HG03342 (cell line): ENCODE measurements around the gene LAMA4.

Experiments used
- ATAC-seq: cut with Tn5 transposase; IDR thresholded peaks from one replicate; pipeline ENCODE4 v1.9.1; 2021; ENCODE audit warnings: mild to moderate bottlenecking, moderate library complexity; ENCODE audit not compliant: unreplicated experiment

The LAMA4 gene

GRCh38 chr6:112155886-112156285, 98.5 kb downstream of the LAMA4 start:
- no peak for ATAC-seq

DNA sequence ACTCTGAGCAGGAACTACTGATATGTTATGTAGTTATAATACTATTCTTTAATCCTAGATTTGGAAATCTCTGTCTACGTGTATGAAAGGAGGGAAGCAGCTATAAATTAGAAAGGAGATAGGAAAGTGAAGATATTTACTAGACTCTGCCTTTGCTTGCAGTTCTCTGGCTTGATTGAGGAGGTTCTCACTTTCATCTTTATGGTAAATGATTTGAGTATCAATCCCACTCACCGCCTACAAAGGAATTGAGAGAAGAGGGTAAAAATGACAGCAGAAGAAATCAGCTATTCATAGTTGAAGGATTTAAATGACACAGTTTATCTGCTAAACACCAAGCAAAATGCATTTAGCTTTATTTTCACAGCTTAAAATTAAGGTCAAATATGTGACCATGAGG, 99.7 kb downstream of the LAMA4 start:
- ATAC-seq = no peak

DNA sequence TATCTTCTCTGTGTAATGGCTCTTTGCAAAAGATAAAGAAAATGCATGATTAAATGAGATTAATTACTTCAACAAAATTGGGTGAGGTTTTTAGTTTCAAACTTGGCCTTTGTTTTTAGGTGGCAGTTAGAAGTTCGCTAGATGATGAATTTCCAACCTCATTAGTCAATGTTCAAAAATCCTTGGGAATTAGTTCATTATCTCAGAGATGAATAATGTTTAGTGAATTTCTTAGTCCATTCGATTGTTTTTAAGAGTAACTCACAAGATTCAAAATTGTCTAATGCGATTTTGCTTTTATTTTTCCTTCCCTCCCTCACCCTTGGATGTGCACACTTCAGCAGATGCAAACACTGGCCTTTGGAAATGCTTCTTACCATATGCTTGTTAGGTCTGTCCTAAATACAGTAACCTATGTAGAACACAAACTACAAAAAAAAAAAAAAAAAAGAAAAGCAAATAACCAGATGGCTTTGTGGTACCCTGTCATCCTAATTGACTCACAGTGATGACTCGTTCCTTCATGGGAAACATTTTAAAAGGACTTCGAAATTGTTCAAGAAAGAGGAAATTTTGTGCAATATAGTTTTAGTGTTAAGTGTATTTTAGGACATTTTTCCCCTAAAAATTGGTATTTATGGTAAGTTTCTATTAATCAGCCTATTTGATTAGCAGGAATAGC, 100.3 kb downstream of the LAMA4 start:
- no peak for ATAC-seq

GRCh38 chr6:112150363-112150762, 104.0 kb downstream of the LAMA4 start:
- no peak for ATAC-seq

GRCh38 chr6:112149719-112150263, 104.6 kb downstream of the LAMA4 start:
- no peak for ATAC-seq

DNA sequence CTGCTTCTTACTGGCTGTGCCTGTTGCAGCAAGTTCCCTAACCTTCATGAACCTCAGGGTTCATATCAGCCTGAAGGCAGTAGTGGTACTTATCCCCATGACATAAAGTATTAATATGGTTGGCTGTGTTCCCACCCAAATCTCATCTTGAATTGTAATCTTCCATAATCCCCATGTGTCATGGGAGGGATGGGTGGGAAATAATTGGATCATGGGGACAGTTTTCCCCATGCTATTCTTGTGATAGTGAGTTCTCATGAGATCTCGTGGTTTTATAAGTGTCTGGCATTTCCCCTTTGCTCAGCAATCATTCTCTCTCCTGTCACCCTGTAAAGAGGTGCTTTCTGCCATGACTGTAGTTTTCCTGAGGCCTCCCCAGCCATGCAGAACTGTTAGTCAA, 105.1 kb downstream of the LAMA4 start:
- ATAC-seq = no peak

DNA sequence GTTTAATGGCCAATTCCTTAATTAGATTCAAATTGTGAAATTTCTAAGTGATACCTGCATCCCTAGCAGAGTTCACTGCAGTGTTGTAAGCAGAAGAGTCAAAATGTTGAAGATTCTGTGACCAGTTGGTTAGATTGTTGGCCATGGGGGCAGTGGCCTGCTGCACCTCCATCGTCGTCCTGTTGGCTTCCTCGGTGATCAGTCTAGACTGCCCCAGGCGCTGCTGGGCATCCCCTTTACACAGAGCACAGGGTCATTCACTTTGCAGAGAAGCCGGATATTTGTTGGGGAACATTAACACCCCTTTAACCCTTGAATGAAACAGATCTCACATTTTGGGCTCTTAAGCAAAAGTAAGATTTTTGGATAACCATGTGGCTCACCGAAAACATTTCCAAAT, 106.3 kb downstream of the LAMA4 start:
- ATAC-seq = no peak

DNA sequence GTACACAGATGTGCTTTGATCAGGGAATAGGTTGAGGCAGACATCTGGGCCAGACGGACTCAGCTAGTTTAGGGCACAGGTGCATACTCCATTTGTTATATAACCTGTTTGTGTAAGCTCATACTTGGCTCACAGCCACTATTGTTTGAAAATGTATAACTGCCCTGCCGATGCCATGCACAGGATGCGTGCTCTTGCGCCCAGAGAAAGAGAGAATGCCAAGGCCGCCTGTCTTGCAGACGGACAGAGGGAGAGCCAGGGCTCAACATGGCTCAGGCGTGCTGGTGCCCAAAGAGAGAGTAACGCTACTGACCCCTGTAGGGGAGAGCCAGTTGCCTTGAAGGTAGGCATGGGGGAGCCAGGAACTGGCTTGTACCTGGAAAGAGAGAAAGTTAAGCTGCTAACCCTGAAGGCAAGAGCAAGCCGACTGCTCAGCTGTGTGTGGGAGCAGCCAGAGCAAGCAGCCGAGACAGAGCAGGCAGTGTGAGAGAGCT, 109.2 kb downstream of the LAMA4 start:
- ATAC-seq = no peak

- no peak for ATAC-seq
Observed at GRCh38 chr6:112144145-112144926, 110.0 kb downstream of the LAMA4 start.

DNA sequence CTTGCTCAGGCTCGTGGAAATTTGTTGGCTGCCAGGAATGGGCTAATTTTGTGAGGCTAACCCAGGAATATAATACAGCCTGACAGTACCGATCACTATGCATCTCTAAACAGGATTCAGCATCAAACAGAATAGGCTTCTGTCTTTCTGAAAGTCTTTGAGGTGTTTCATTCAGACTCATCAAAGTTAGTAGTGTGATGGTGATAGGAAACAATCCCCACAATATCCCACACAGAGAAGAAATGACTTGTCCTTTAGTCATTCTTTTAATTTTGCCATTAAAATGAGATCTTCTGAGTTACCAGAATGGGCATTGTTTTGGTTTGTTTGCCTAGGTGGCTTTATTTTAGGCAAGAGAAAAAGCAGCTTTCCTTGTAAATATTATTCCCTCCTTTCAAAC, 112.7 kb downstream of the LAMA4 start:
- no peak for ATAC-seq

DNA sequence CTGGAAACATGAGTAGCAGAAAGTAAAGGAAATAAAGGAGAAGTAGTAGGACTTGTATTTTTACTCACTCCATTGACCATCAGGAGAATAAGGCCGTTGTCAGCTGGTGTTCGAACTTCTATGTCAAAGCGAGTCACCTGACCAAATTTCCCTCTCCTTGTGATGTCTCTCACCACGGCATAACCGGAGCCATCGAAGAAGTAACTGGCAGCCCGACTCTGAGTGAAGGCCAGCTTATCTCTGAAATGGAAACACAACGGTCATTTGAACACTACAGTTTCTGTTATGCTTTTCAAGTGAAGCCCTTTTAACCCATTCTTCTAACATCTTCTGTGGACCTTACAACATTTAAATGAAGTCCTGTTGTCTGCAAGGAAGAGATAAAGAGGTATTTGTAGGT, 115.3 kb downstream of the LAMA4 start:
- ATAC-seq = no peak

DNA sequence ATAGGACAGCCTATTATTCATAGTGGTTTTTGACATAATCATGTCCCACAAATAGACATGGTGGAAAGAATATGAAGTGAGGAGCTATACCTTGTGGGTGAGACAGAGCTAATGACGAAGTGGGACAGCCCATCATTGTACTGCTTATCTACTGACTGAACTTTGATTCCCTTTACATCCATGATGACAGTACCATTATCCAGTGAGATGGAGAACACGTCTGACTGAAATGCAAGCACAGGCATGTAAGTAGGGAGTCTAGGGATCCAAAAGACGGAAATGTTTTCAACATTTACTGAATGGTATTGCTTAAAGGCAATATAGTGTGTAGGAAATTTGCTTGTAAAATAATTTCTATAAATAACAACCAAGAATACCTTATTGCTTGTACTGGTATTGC, 123.5 kb downstream of the LAMA4 start:
- ATAC-seq = no peak

GRCh38 chr6:112128208-112128607, 126.2 kb downstream of the LAMA4 start:
- ATAC-seq = no peak

GRCh38 chr6:112123982-112124381, 130.4 kb downstream of the LAMA4 start:
- ATAC-seq = no peak

GRCh38 chr6:112122756-112123155, 131.6 kb downstream of the LAMA4 start:
- no peak for ATAC-seq

- ATAC-seq = no peak
Observed at GRCh38 chr6:112118034-112118433, 136.3 kb downstream of the LAMA4 start.

- no peak for ATAC-seq
Observed at GRCh38 chr6:112117554-112117953, 136.8 kb downstream of the LAMA4 start.

DNA sequence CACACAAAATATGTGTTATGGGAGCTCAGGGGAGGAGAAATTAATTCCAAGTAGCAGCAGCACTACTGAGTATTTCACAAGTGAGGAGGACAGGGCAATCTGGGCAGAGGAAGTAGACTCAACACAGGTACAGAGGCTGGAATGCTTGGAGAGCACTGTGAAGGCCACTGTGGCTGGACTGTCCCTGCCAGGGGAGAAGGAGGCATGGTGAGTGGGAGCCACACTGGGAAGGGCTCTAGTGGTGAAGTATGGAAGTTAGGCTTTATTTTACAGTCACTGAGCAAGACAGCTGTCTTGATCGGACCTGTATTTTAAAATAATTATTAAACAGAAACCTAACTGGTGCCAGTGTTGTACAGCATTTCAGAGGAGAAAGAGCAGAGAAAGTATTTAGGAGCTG, 138.1 kb downstream of the LAMA4 start:
- no peak for ATAC-seq

DNA sequence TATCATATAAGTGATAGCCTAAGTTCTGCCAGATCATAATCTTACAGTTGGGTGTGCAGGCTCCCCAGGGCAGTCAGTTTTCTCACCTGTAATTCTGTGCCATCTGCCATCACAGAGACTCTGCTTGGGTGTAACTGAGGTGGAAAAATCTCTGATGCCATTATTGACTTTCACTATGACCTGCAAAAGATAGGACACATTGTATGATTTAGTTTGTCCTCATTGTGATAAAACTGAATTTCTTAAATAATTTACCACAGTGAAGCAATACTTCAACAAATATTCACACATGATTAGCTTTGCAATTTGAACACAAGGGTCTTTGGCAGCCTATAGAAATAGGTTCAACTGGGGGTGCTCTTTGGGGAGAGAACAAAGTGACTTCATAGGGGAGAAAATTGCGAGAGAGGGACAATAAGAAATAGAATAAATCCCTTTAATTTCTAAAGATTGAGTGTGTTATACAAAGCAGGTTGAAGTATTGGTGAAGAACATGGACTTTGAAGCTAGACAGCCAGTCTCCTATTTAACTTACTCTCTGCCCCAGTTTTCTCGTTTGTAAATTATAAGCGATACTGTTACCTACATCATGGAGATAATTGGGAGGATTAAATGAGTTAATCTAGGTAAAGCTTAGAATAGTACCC, 139.7 kb downstream of the LAMA4 start:
- no peak for ATAC-seq

- no peak for ATAC-seq
Observed at GRCh38 chr6:112113918-112114317, 140.4 kb downstream of the LAMA4 start.

GRCh38 chr6:112113431-112113830, 140.9 kb downstream of the LAMA4 start:
- ATAC-seq = no peak

GRCh38 chr6:112109262-112109661, 145.1 kb downstream of the LAMA4 start:
- ATAC-seq = no peak
